IMR-90 (cell line): Measurements from ENCODE around the gene EME2. TPM values are rescaled to one million over a fixed set of nuclear protein-coding genes. Genes with fewer than 3 reads are reported as not detected.

ENCODE experiments used
- ATAC-seq: fragments of 200-7000 bp; cut with Tn5 transposase; 2 replicates; pipeline ENCODE4 v1.9.1; 2020; ENCODE audit warnings: low read depth, mild to moderate bottlenecking, moderate library complexity
- BruUV-seq: library from RNA; stranded (reverse); fragments of 400-500 nt; replicated peaks from 2 replicates; lab custom pipeline; 2021; lab: Mats Ljungman, UMichigan
- CTCF ChIA-PET: fragments of 300-600 bp; formaldehyde crosslinking; extraction: SDS; loops from one replicate; lab custom pipeline; 2021; ENCODE audit warnings: antibody characterized with exemption; lab: Yijun Ruan, JAX
- POLR2A ChIA-PET: fragments of 300-600 bp; sonication (Branson Sonifier 250); formaldehyde crosslinking; loops from one replicate; lab custom pipeline; 2022; ENCODE audit warnings: antibody characterized with exemption; ENCODE audit not compliant: unreplicated experiment; lab: Charles Lee
- DNase-seq: peaks from one replicate; pipeline ENCODE4 v3.0.0; 2013
- H2AFZ ChIP-seq: replicated peaks from 2 replicates; pipeline ENCODE3; 2013; ENCODE audit warnings: low read length, mild to moderate bottlenecking; ENCODE audit not compliant: poor library complexity
- H2AK5ac ChIP-seq: 2 replicates; pipeline ENCODE4 v1.6.1; 2013; ENCODE audit warnings: low read depth, low read length, inconsistent platforms
- H2AK9ac ChIP-seq: replicated peaks from 2 replicates; pipeline ENCODE3; 2013; ENCODE audit warnings: mild to moderate bottlenecking, low read depth, low read length, moderate library complexity; ENCODE audit not compliant: poor library complexity
- H2BK120ac ChIP-seq: 2 replicates; pipeline ENCODE4 v1.6.1; 2013; ENCODE audit warnings: low read depth, low read length, inconsistent platforms
- H2BK15ac ChIP-seq: 3 replicates; pipeline ENCODE4 v1.6.1; 2013; ENCODE audit warnings: low read depth, low read length, inconsistent platforms
- H2BK20ac ChIP-seq: 2 replicates; pipeline ENCODE4 v1.6.1; 2013; ENCODE audit warnings: low read depth, mild to moderate bottlenecking, inconsistent platforms, low read length, moderate library complexity
- H2BK5ac ChIP-seq: 2 replicates; pipeline ENCODE4 v1.6.1; 2013; ENCODE audit warnings: mild to moderate bottlenecking, low read depth, low read length, inconsistent platforms; ENCODE audit not compliant: poor library complexity, severe bottlenecking
- H3K14ac ChIP-seq: replicated peaks from 2 replicates; pipeline ENCODE4 v1.6.1; 2013; ENCODE audit warnings: low read depth, low read length, inconsistent platforms
- H3K18ac ChIP-seq: 2 replicates; pipeline ENCODE4 v1.6.1; 2013; ENCODE audit warnings: low read depth, low read length, control low read depth
- H3K23ac ChIP-seq: 2 replicates; pipeline ENCODE4 v1.6.1; 2013; ENCODE audit warnings: low read depth, low read length, inconsistent platforms
- H3K27ac ChIP-seq: 2 replicates; pipeline ENCODE4 v1.5.1; 2013; ENCODE audit warnings: mild to moderate bottlenecking, control low read depth, low read length; ENCODE audit not compliant: insufficient read depth
- H3K27me3 ChIP-seq: 2 replicates; pipeline ENCODE4 v1.6.1; 2013; ENCODE audit warnings: low read length; ENCODE audit not compliant: control insufficient read depth, insufficient read depth
- H3K36me3 ChIP-seq: 2 replicates; pipeline ENCODE4 v1.6.1; 2013; ENCODE audit warnings: low read length, mixed read lengths; ENCODE audit not compliant: control insufficient read depth, insufficient read depth
- H3K4ac ChIP-seq: 2 replicates; pipeline ENCODE4 v1.6.1; 2013; ENCODE audit warnings: low read depth, low read length, inconsistent platforms
- H3K4me1 ChIP-seq: 2 replicates; pipeline ENCODE4 v1.6.1; 2013; ENCODE audit warnings: low read length, mixed read lengths; ENCODE audit not compliant: control insufficient read depth, insufficient read depth
- H3K4me2 ChIP-seq: 2 replicates; pipeline ENCODE4 v1.6.1; 2013; ENCODE audit warnings: low read depth, mild to moderate bottlenecking, control low read depth, low read length, moderate library complexity
- H3K4me3 ChIP-seq: 2 replicates; pipeline ENCODE4 v1.5.1; 2013; ENCODE audit warnings: low read depth, mild to moderate bottlenecking, control low read depth, low read length, moderate library complexity; ENCODE audit not compliant: insufficient read depth
- H3K56ac ChIP-seq: 2 replicates; pipeline ENCODE4 v1.6.1; 2013; ENCODE audit warnings: low read length, inconsistent platforms; ENCODE audit not compliant: insufficient read depth; ENCODE audit errors: extremely low read depth
- H3K79me1 ChIP-seq, 2 experiments: 2 replicates each; pipeline ENCODE4 v1.6.1; 2013; ENCODE audit warnings: low read length in 2 of 2, inconsistent platforms in 1 of 2, low read depth in 1 of 2
- H3K9ac ChIP-seq: 2 replicates; pipeline ENCODE4 v1.6.1; 2013; ENCODE audit warnings: low read depth, low read length, control low read depth
- H3K9me1 ChIP-seq: 2 replicates; pipeline ENCODE4 v1.6.1; 2013; ENCODE audit warnings: low read length, inconsistent platforms; ENCODE audit not compliant: insufficient read depth
- H3K9me3 ChIP-seq: 2 replicates; pipeline ENCODE4 v1.6.1; 2013; ENCODE audit warnings: low read length; ENCODE audit not compliant: control insufficient read depth, insufficient read depth
- H4K20me1 ChIP-seq: 2 replicates; pipeline ENCODE4 v1.6.1; 2013; ENCODE audit warnings: low read length, inconsistent platforms; ENCODE audit not compliant: insufficient read depth
- H4K5ac ChIP-seq: 2 replicates; pipeline ENCODE4 v1.6.1; 2013; ENCODE audit warnings: mild to moderate bottlenecking, low read depth, low read length, control low read depth
- H4K8ac ChIP-seq, 2 experiments: 2 replicates each; pipeline ENCODE4 v1.6.1; 2013; ENCODE audit warnings: low read depth in 2 of 2, low read length in 2 of 2, control low read depth in 1 of 2, inconsistent platforms in 1 of 2
- H4K91ac ChIP-seq: 2 replicates; pipeline ENCODE4 v1.6.1; 2013; ENCODE audit warnings: low read depth, low read length, inconsistent platforms; ENCODE audit not compliant: insufficient read depth
- BHLHE40 ChIP-seq: fragments of 150-350 bp; IDR thresholded peaks from 2 replicates; pipeline ENCODE4 v1.6.1; 2016; ENCODE audit warnings: mild to moderate bottlenecking, low read depth, low read length
- CEBPB ChIP-seq: IDR thresholded peaks from 2 replicates; pipeline ENCODE4 v1.6.1; 2012; ENCODE audit warnings: low read depth, low read length, improper control_type of control experiment
- CTCF ChIP-seq: conservative IDR thresholded peaks from 2 replicates; pipeline ENCODE4 v1.5.1; 2012; ENCODE audit warnings: mild to moderate bottlenecking, low read depth, low read length, improper control_type of control experiment
- ELK1 ChIP-seq: fragments of 150-350 bp; IDR thresholded peaks from 2 replicates; pipeline ENCODE4 v1.6.1; 2016; ENCODE audit warnings: low read depth, mild to moderate bottlenecking, low read length, moderate library complexity, borderline replicate concordance
- FOS ChIP-seq: fragments of 150-350 bp; IDR thresholded peaks from 2 replicates; pipeline ENCODE4 v1.6.1; 2016; ENCODE audit warnings: low read depth, low read length
- MAFK ChIP-seq: IDR thresholded peaks from 2 replicates; pipeline ENCODE4 v1.6.1; 2012; ENCODE audit warnings: low read depth, low read length, improper control_type of control experiment
- MAZ ChIP-seq: IDR thresholded peaks from 2 replicates; pipeline ENCODE4 v1.6.1; 2012; ENCODE audit warnings: low read depth, mild to moderate bottlenecking, low read length, improper control_type of control experiment, moderate library complexity, borderline replicate concordance
- MXI1 ChIP-seq: IDR thresholded peaks from 2 replicates; pipeline ENCODE4 v1.6.1; 2012; ENCODE audit warnings: low read depth, mild to moderate bottlenecking, low read length, moderate library complexity, borderline replicate concordance
- NFE2L2 ChIP-seq: fragments of 150-350 bp; IDR thresholded peaks from 2 replicates; pipeline ENCODE4 v1.6.1; 2016; ENCODE audit warnings: low read depth, mild to moderate bottlenecking, low read length
- RAD21 ChIP-seq: IDR thresholded peaks from 2 replicates; pipeline ENCODE4 v1.6.1; 2012; ENCODE audit warnings: low read length, improper control_type of control experiment
- SMC3 ChIP-seq: fragments of 150-350 bp; IDR thresholded peaks from 2 replicates; pipeline ENCODE4 v1.6.1; 2016; ENCODE audit warnings: low read depth, mild to moderate bottlenecking, antibody characterized with exemption, low read length, moderate library complexity
- USF2 ChIP-seq: fragments of 150-350 bp; IDR thresholded peaks from 2 replicates; pipeline ENCODE4 v1.6.1; 2017; ENCODE audit warnings: mild to moderate bottlenecking, antibody characterized with exemption, low read length, low read depth
- WGBS, 2 experiments: methylation state at CpG; one replicate each; pipeline versions ENCODE4 v1.1.5 to v1.1.7; 2013; ENCODE audit warnings: missing lambda C conversion rate in 2 of 2; ENCODE audit not compliant: insufficient read length in 1 of 2; ENCODE audit errors: extremely low coverage in 2 of 2; 5-methylcytosine and 5-hydroxymethylcytosine counted together
- dilution Hi-C: fragments of 300-500 bp; cut with HindIII; formaldehyde crosslinking; loops from one replicate; pipeline ENCODE4 v1.14.3; 2018; ENCODE audit warnings: low sequenced_read_pairs; ENCODE audit not compliant: unreplicated experiment
- in situ Hi-C: fragments of 300-500 bp; cut with MboI; formaldehyde crosslinking; loops from 3 replicates; pipeline ENCODE4 v1.14.3; 2019; ENCODE audit warnings: low sequenced_read_pairs, inconsistent platforms, mixed read lengths
- intact Hi-C: fragments of 100-400 bp; cut with micrococcal nuclease; formaldehyde crosslinking; loops from 2 replicates; pipeline ENCODE4 v1.10.0; 2022
- polyA plus RNA-seq, 3 experiments: library from polyadenylated mRNA; depleted of rRNA; stranded (reverse); fragments of >200 nt; gene quantifications; 2 replicates each; pipeline ENCODE4 v1.2.3, GENCODE V29; 2012; ENCODE audit warnings: low replicate concordance in 1 of 3
- total RNA-seq: library from RNA; depleted of rRNA; stranded (reverse); fragments of >200 nt; gene quantifications from 2 replicates; pipeline ENCODE4 v1.2.3, GENCODE V29; 2012

EME2 gene
- total and polyA plus RNA-seq, 2 of the 4 experiments (the other 2 are of a cell fraction), result 1.3 to 9.6 TPM

- no peak for TF ChIP-seq MAFK
Measured at GRCh38 chr16:1786242-1787055, 13.8 kb downstream of the EME2 start (continued).

- H3K4ac ChIP-seq, result no peak overlapping the region
- 83% methylated on average over 1 of the region's 6 CpGs; no CpG with 5 or more reads in 1 of the 2 experiments for WGBS, 2 experiments
- ATAC-seq (no peak), DNase-seq (no peak)
- H2AK9ac ChIP-seq, result no peak overlapping the region
- H3K4me3 ChIP-seq, result no peak overlapping the region
- no peaks in the 10 kb centered on the region for H3K27me3 ChIP-seq
- H4K20me1 ChIP-seq, result peaks cover 38% of the 10 kb centered on the region
- in situ Hi-C loops, result no loop called here
- H4K91ac ChIP-seq, result no peak overlapping the region
- no peak overlapping the region for H3K4me2 ChIP-seq
- no peak overlapping the region for H3K18ac ChIP-seq
- H3K9me1 ChIP-seq, result peaks cover 4% of the 10 kb centered on the region; the same call in 1 of the 2 replicates
- H2BK20ac ChIP-seq, result no peak overlapping the region
- CTCF ChIA-PET, result no interaction called here
- H4K5ac ChIP-seq, result no peak overlapping the region
- H3K56ac ChIP-seq, result no peak overlapping the region
- no peak overlapping the region for H4K8ac ChIP-seq
- no peak overlapping the region for H2BK120ac ChIP-seq
- H3K4me1 ChIP-seq, result no peaks in the 10 kb centered on the region
- H2BK15ac ChIP-seq, result no peak overlapping the region
- intact Hi-C loops, result no loop called here
- no peak overlapping the region for H2AK5ac ChIP-seq
- no peak overlapping the region for H2BK5ac ChIP-seq
- H3K27ac ChIP-seq, result no peak overlapping the region
- no peak overlapping the region for H3K23ac ChIP-seq
- POLR2A ChIA-PET, result no interaction called here
- no peak overlapping the region for H3K14ac ChIP-seq
- H3K36me3 ChIP-seq, result peaks cover 34% of the 10 kb centered on the region
- H3K79me1 ChIP-seq, result peaks cover 12 to 40% of the 10 kb centered on the region in 2 experiments; a peak in 3 of 4 replicates
- no peak overlapping the region for H2AFZ ChIP-seq
- dilution Hi-C loops, result no loop called here
- no peak overlapping the region for H3K9ac ChIP-seq
- no peaks in the 10 kb centered on the region for H3K9me3 ChIP-seq
- TF ChIP-seq USF2 (no peak), RAD21 (no peak), ELK1 (no peak), CTCF (no peak), FOS (no peak), SMC3 (no peak), MAZ (no peak), MXI1 (no peak), BHLHE40 (no peak), NFE2L2 (no peak), MAFK (no peak), CEBPB (no peak)
- BruUV-seq, result no TSS peak
Measured at GRCh38 chr16:1787056-1787321, 14.4 kb downstream of the EME2 start.
